SK-N-SH (cell line): ENCODE results near the gene NSRP1. TPM values are rescaled to one million over a fixed set of nuclear protein-coding genes. Genes with fewer than 3 reads are reported as not detected.

Source experiments
- CTCF ChIA-PET: fragments of 300-600, 350-600 bp; formaldehyde crosslinking; extraction: SDS; loops from one replicate; lab custom pipeline; 2021; lab: Yijun Ruan, JAX
- POLR2A ChIA-PET: fragments of 350-600 bp; sonication (Branson Sonifier 250); formaldehyde crosslinking; extraction: SDS; loops from one replicate; lab custom pipeline; 2020; ENCODE audit warnings: antibody characterized with exemption, inconsistent platforms; lab: Yijun Ruan, JAX
- DNase-seq: peaks from one replicate; pipeline ENCODE4 v3.0.0; 2012
- H2AFZ ChIP-seq: fragments of 200-600 bp; sonication (generic); 2 replicates; pipeline ENCODE4 v1.8.1; 2016; ENCODE audit warnings: antibody characterized with exemption, mild to moderate bottlenecking, low read depth
- H3F3A ChIP-seq: fragments of 200-600 bp; sonication (generic); replicated peaks from 2 replicates; pipeline ENCODE3; 2016; ENCODE audit warnings: antibody characterized with exemption, mild to moderate bottlenecking; ENCODE audit not compliant: insufficient read depth
- H3K27ac ChIP-seq, 2 experiments: fragments of 200-500 bp in 1 of 2; fragments of 200-600 bp in 1 of 2; sonication (Bioruptor generic) in 1 of 2; sonication (generic), shearing (Covaris generic) in 1 of 2; 2 replicates each; pipeline versions ENCODE4 v1.5.1 to v1.6.1; 2014 to 2016; ENCODE audit warnings: low read depth in 2 of 2, inconsistent platforms in 1 of 2, low read length in 1 of 2, mild to moderate bottlenecking in 1 of 2, mixed read lengths in 1 of 2
- H3K27me3 ChIP-seq: fragments of 200-600 bp; sonication (generic), shearing (Covaris generic); 2 replicates; pipeline ENCODE4 v1.6.1; 2016; ENCODE audit warnings: mixed run types; ENCODE audit not compliant: insufficient read depth
- H3K36me3 ChIP-seq, 2 experiments: fragments of 200-500 bp in 1 of 2; fragments of 200-600 bp in 1 of 2; sonication (Bioruptor generic) in 1 of 2; sonication (generic) in 1 of 2; replicated peaks in 1 of 2; 2 replicates each; pipeline versions ENCODE3 to v1.5.1; 2014 to 2016; ENCODE audit warnings: low read length in 1 of 2, mild to moderate bottlenecking in 1 of 2; ENCODE audit not compliant: insufficient read depth in 2 of 2, control insufficient read depth in 1 of 2
- H3K4me1 ChIP-seq, 2 experiments: fragments of 200-500 bp in 1 of 2; fragments of 200-600 bp in 1 of 2; sonication (Bioruptor generic) in 1 of 2; sonication (generic), shearing (Covaris generic) in 1 of 2; 2 replicates each; pipeline versions ENCODE4 v1.5.1 to v1.6.1; 2014 to 2016; ENCODE audit warnings: low read depth in 1 of 2, low read length in 1 of 2, mixed run types in 1 of 2; ENCODE audit not compliant: insufficient read depth in 2 of 2, control insufficient read depth in 1 of 2
- H3K4me2 ChIP-seq: fragments of 200-600 bp; sonication (generic), shearing (Covaris generic); 2 replicates; pipeline ENCODE4 v1.6.1; 2017; ENCODE audit warnings: mixed run types
- H3K4me3 ChIP-seq, 2 experiments: fragments of 200-500 bp in 1 of 2; fragments of 200-600 bp in 1 of 2; sonication (Bioruptor generic) in 1 of 2; sonication (generic), shearing (Covaris generic) in 1 of 2; 2 replicates each; pipeline versions ENCODE4 v1.5.1 to v1.8.1; 2014 to 2016; ENCODE audit warnings: low read depth in 2 of 2, inconsistent platforms in 1 of 2, low read length in 1 of 2, mild to moderate bottlenecking in 1 of 2, mixed read lengths in 1 of 2, moderate library complexity in 1 of 2
- H3K79me2 ChIP-seq: fragments of 200-600 bp; sonication (generic); 2 replicates; pipeline ENCODE4 v1.8.1; 2017; ENCODE audit warnings: mild to moderate bottlenecking; ENCODE audit not compliant: insufficient read depth
- H3K9ac ChIP-seq: fragments of 200-600 bp; sonication (generic); 2 replicates; pipeline ENCODE4 v1.6.1; 2017; ENCODE audit warnings: mixed run types
- H3K9me2 ChIP-seq: fragments of 200-600 bp; sonication (generic); 2 replicates; pipeline ENCODE4 v1.6.1; 2017; ENCODE audit warnings: mixed run types
- H3K9me3 ChIP-seq: fragments of 200-600 bp; sonication (generic); 2 replicates; pipeline ENCODE4 v1.6.1; 2017; ENCODE audit warnings: mixed run types, mild to moderate bottlenecking, moderate library complexity
- H4K20me1 ChIP-seq: fragments of 200-600 bp; sonication (generic); 2 replicates; pipeline ENCODE4 v1.6.1; 2017; ENCODE audit warnings: mild to moderate bottlenecking, mixed run types; ENCODE audit not compliant: insufficient read depth
- CHD2 ChIP-seq: fragments of 150-350 bp; IDR thresholded peaks from 2 replicates; pipeline ENCODE4 v1.6.1; 2018; ENCODE audit warnings: low read length; ENCODE audit not compliant: partially characterized antibody
- ELF1 ChIP-seq: IDR thresholded peaks from 2 replicates; pipeline ENCODE4 v1.4.0; 2012
- EP300 ChIP-seq, 2 experiments: IDR thresholded peaks; 2 replicates each; pipeline versions ENCODE4 v1.4.0 to v1.6.1; 2012; ENCODE audit warnings: borderline replicate concordance in 1 of 2, low read depth in 1 of 2, low read length in 1 of 2
- GATA2 ChIP-seq: sonication (generic); formaldehyde crosslinking; IDR thresholded peaks from 2 replicates; pipeline ENCODE4 v1.5.0; 2020; ENCODE audit warnings: mild to moderate bottlenecking, missing genetic modification reagents
- JUND ChIP-seq: IDR thresholded peaks from 2 replicates; pipeline ENCODE4 v1.4.0; 2012
- MEF2A ChIP-seq: IDR thresholded peaks from 2 replicates; pipeline ENCODE4 v1.4.0; 2012; ENCODE audit warnings: low read depth, borderline replicate concordance
- MXI1 ChIP-seq: IDR thresholded peaks from 2 replicates; pipeline ENCODE4 v1.6.1; 2012; ENCODE audit warnings: mild to moderate bottlenecking, low read depth, low read length, improper control_type of control experiment
- RAD21 ChIP-seq: IDR thresholded peaks from 2 replicates; pipeline ENCODE4 v1.6.1; 2012; ENCODE audit warnings: mild to moderate bottlenecking, low read length
- RCOR1 ChIP-seq: fragments of 150-350 bp; IDR thresholded peaks from 2 replicates; pipeline ENCODE4 v1.6.1; 2017; ENCODE audit warnings: antibody characterized with exemption, low read length
- RFX5 ChIP-seq: IDR thresholded peaks from 2 replicates; pipeline ENCODE4 v1.6.1; 2012; ENCODE audit warnings: mild to moderate bottlenecking, improper control_type of control experiment, low read length
- RXRA ChIP-seq: IDR thresholded peaks from 2 replicates; pipeline ENCODE4 v1.4.0; 2012; ENCODE audit warnings: low read depth, mild to moderate bottlenecking, borderline replicate concordance
- SIN3A ChIP-seq: IDR thresholded peaks from 2 replicates; pipeline ENCODE4 v1.6.1; 2012; ENCODE audit warnings: low read depth, mild to moderate bottlenecking, low read length, moderate library complexity, borderline replicate concordance
- TEAD4 ChIP-seq: IDR thresholded peaks from 2 replicates; pipeline ENCODE4 v1.4.0; 2012; ENCODE audit warnings: mild to moderate bottlenecking, borderline replicate concordance; ENCODE audit not compliant: insufficient read depth
- USF2 ChIP-seq: fragments of 150-350 bp; IDR thresholded peaks from 2 replicates; pipeline ENCODE4 v1.6.1; 2017; ENCODE audit warnings: antibody characterized with exemption, low read length, low read depth, borderline replicate concordance
- ZBTB33 ChIP-seq: IDR thresholded peaks from 2 replicates; pipeline ENCODE4 v1.4.0; 2012; ENCODE audit warnings: low read depth, borderline replicate concordance
- polyA plus RNA-seq, 3 experiments: library from polyadenylated mRNA; depleted of rRNA; stranded (reverse); fragments of >200 nt; gene quantifications; 2 replicates each; pipeline ENCODE4 v1.2.3, GENCODE V29; 2012
- TF ChIP-seq, protein P1 (sequence below): IDR thresholded peaks from 2 replicates; pipeline ENCODE4 v1.4.0; 2012; ENCODE audit warnings: low read depth, borderline replicate concordance
- TF ChIP-seq, protein P2 (sequence below): IDR thresholded peaks from 2 replicates; pipeline ENCODE4 v1.4.0; 2012; ENCODE audit warnings: low read depth
- TF ChIP-seq, protein P3 (sequence below): IDR thresholded peaks from 2 replicates; pipeline ENCODE4 v1.6.1; 2012; ENCODE audit warnings: mild to moderate bottlenecking, low read depth, low read length, moderate library complexity

The NSRP1 gene
- polyA plus RNA-seq, 1 of the 3 experiments (the other 2 are of a cell fraction), result 10.8 TPM

DNA sequence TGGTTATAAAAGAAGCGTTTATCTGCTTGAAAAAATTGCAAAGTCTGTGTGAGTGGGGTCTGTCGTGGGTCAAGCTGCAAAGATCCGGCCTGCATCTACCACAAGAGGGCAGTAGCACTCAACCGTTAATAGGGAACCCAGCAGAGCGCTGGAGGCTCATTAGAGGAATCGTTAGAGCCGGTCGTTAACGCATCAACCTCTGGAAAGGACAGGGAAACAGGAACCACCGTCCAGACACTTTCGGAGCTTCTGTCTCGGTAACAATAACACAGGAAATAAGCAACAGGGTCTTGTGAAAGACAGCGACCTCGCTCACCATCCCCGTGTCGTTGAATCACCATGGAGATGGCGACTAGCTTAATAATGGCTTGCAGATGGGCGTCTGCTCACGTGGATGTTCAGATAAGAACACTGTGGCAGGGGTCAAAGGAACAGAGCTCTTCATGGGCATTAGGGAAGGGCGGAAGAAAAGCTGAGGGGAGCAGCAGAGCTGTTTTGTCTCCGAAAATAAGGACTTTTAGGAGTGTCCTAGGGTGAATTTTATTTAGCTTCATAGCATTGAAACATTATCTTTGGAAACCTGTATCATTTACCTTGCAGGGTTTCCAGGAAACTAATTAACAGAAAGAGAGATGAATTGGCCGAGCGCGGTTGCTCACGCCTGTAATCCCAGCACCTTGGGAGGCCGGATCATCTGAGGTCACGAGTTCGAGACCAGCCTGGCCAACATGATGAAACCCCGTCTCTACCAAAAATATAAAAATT lies 11.9 kb upstream of the NSRP1 start (continued):
- TF ChIP-seq ZBTB33 (no peak), RXRA (no peak), TEAD4 (no peak), MEF2A (no peak), CHD2 (no peak), RAD21 (peak; percentile 90), USF2 (no peak), JUND (no peak)
- TF ChIP-seq, protein P1, sequence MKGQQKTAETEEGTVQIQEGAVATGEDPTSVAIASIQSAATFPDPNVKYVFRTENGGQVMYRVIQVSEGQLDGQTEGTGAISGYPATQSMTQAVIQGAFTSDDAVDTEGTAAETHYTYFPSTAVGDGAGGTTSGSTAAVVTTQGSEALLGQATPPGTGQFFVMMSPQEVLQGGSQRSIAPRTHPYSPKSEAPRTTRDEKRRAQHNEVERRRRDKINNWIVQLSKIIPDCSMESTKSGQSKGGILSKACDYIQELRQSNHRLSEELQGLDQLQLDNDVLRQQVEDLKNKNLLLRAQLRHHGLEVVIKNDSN, result no peak; the same call in 1 of the 2 replicates

GRCh38 chr17:30112794-30113193 lies 3.8 kb upstream of the NSRP1 start:
- H3K36me3 ChIP-seq, result no peaks in the 10 kb centered on the region
- POLR2A ChIA-PET, result interaction anchor here (1.4 kb wide), 1 partner anchor 8 kb away, joined by 4 read pairs; no protein-coding TSS in a partner anchor
- peaks cover under 1 to 3% of the 10 kb centered on the region in 2 experiments; a peak in 2 of 4 replicates for H3K4me1 ChIP-seq
- H2AFZ ChIP-seq, result no peak overlapping the region
- H3K27ac ChIP-seq, result no peak overlapping the region
- H3K9me2 ChIP-seq, result no peaks in the 10 kb centered on the region
- H3K4me3 ChIP-seq, result no peak overlapping the region
- no peaks in the 10 kb centered on the region for H3K9me3 ChIP-seq
- H3K9ac ChIP-seq, result no peak overlapping the region
- H4K20me1 ChIP-seq, result no peaks in the 10 kb centered on the region; the same call in 1 of the 2 replicates
- H3F3A ChIP-seq, result peaks cover 4% of the 10 kb centered on the region
- DNase-seq, result no peak
- CTCF ChIA-PET, result interaction anchor here (3.6 to 4.3 kb wide), 3 partner anchors 8 to 19 kb away, joined by 17 to 34 read pairs (median 18); no protein-coding TSS in a partner anchor
- no peaks in the 10 kb centered on the region for H3K27me3 ChIP-seq
- no peak overlapping the region for H3K4me2 ChIP-seq
- peaks cover 12% of the 10 kb centered on the region for H3K79me2 ChIP-seq
- no peak for TF ChIP-seq MEF2A
- no peak for TF ChIP-seq TEAD4
- TF ChIP-seq, protein P2, sequence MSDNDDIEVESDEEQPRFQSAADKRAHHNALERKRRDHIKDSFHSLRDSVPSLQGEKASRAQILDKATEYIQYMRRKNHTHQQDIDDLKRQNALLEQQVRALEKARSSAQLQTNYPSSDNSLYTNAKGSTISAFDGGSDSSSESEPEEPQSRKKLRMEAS, result no peak
- TF ChIP-seq SIN3A, result no peak
- no peak for TF ChIP-seq RFX5
- TF ChIP-seq RXRA, result no peak
- no peak for TF ChIP-seq USF2
- TF ChIP-seq JUND, result no peak
- TF ChIP-seq, protein P1, result no peak
- TF ChIP-seq ELF1, result no peak
- no peak for TF ChIP-seq EP300 (IDR thresholded peaks at IDR 0.05; ENCODE audit: borderline replicate concordance in 1 of 2, low read depth in 1 of 2, low read length in 1 of 2)
- TF ChIP-seq RCOR1, result no peak
- TF ChIP-seq, protein P3, sequence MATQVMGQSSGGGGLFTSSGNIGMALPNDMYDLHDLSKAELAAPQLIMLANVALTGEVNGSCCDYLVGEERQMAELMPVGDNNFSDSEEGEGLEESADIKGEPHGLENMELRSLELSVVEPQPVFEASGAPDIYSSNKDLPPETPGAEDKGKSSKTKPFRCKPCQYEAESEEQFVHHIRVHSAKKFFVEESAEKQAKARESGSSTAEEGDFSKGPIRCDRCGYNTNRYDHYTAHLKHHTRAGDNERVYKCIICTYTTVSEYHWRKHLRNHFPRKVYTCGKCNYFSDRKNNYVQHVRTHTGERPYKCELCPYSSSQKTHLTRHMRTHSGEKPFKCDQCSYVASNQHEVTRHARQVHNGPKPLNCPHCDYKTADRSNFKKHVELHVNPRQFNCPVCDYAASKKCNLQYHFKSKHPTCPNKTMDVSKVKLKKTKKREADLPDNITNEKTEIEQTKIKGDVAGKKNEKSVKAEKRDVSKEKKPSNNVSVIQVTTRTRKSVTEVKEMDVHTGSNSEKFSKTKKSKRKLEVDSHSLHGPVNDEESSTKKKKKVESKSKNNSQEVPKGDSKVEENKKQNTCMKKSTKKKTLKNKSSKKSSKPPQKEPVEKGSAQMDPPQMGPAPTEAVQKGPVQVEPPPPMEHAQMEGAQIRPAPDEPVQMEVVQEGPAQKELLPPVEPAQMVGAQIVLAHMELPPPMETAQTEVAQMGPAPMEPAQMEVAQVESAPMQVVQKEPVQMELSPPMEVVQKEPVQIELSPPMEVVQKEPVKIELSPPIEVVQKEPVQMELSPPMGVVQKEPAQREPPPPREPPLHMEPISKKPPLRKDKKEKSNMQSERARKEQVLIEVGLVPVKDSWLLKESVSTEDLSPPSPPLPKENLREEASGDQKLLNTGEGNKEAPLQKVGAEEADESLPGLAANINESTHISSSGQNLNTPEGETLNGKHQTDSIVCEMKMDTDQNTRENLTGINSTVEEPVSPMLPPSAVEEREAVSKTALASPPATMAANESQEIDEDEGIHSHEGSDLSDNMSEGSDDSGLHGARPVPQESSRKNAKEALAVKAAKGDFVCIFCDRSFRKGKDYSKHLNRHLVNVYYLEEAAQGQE, result no peak
- TF ChIP-seq GATA2 (CRISPR knock-in tag), result no peak
- TF ChIP-seq MXI1, result no peak
